GM18861 (cell line): Measurements from ENCODE around the gene ARPC3.
"Not testable (repeated sequence)": the region's sequence is repeated elsewhere in the genome, so short reads cannot be mapped to it uniquely, and the experiment has no call there.

Experiments used
- ATAC-seq: cut with Tn5 transposase; IDR thresholded peaks from one replicate; pipeline ENCODE4 v1.9.1; 2021; ENCODE audit not compliant: unreplicated experiment

ARPC3 gene

GRCh38 chr12:110420644-110421043 is 29.5 kb downstream of the ARPC3 start:
- ATAC-seq = not testable (repeated sequence)

GRCh38 chr12:110417113-110417512 is 33.0 kb downstream of the ARPC3 start:
- not testable (repeated sequence) for ATAC-seq

GRCh38 chr12:110410086-110410485 is 40.1 kb downstream of the ARPC3 start:
- ATAC-seq = not testable (repeated sequence)

GRCh38 chr12:110405126-110405662 is 44.9 kb downstream of the ARPC3 start:
- ATAC-seq = not testable (repeated sequence)

GRCh38 chr12:110403976-110404682 is 46.0 kb downstream of the ARPC3 start:
- ATAC-seq = no peak

GRCh38 chr12:110403146-110403975 is 46.8 kb downstream of the ARPC3 start, which contains the start of gene ANAPC7:
Gene ANAPC7, minus strand, starts transcription at chr12:110403708. Its CDS starts 81 bp downstream, at chr12:110403627.
- no peak for ATAC-seq
